NB4 (cell line): ENCODE data around the gene CAMSAP1.
A peak's percentile ranks its signal among the peaks of the same experiment; 100 is the strongest.
"Not testable (repeated sequence)": the region's sequence is repeated elsewhere in the genome, so short reads cannot be mapped to it uniquely, and the experiment has no call there.

Source experiments
- DNase-seq: peaks from one replicate; pipeline ENCODE4 v3.0.0; 2010; ENCODE audit warnings: low read depth
- H3K4me3 ChIP-seq: one replicate; pipeline ENCODE4 v1.5.1; 2011; ENCODE audit warnings: mild to moderate bottlenecking, low read depth, low read length, moderate library complexity
- MYC ChIP-seq: IDR thresholded peaks from 2 replicates; pipeline ENCODE4 v1.6.1; 2011; ENCODE audit warnings: low read depth, low read length
- POLR2A ChIP-seq: IDR thresholded peaks from 2 replicates; pipeline ENCODE4 v1.6.1; 2011; ENCODE audit warnings: mild to moderate bottlenecking; ENCODE audit not compliant: insufficient read length; ENCODE audit errors: extremely low read depth
- TF ChIP-seq, protein P1 (sequence below): IDR thresholded peaks from one replicate; pipeline ENCODE4 v1.5.1; 2012; ENCODE audit warnings: low read depth, low read length
- TF ChIP-seq, protein P2 (sequence below): IDR thresholded peaks from 2 replicates; pipeline ENCODE4 v1.6.1; 2011; ENCODE audit warnings: low read depth, low read length

The CAMSAP1 gene

DNA sequence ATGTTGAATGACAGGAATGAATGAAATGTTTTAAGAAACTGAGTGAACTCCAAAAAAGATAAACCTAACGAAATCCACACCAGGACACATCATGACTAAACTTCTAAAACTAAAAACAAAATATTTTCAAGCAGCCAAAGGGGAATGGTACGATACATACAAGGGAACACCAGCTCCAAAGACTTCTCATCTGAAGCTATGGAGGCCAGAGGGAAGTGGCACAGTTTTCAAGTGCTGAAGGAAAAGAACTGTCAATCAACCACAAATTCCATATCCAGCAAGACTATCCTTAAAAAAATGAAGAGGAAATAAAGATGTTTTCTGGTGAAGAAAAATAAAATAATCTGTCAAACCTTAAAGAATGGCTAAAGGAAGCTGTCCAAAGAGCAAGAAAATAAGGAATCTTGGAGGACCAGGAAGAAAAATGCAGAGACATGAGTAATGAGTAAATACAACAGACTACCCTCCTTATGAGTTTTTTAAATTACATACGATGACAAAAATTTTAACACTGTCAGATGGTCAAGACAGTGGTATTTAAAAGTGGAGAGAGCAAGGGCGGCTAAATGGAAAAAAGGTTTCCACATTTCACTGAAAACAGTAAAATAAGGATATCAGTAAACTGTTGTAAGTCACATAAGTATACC is 12.0 kb downstream of the CAMSAP1 start:
- no peak overlapping the region for H3K4me3 ChIP-seq
- TF ChIP-seq, protein P1, sequence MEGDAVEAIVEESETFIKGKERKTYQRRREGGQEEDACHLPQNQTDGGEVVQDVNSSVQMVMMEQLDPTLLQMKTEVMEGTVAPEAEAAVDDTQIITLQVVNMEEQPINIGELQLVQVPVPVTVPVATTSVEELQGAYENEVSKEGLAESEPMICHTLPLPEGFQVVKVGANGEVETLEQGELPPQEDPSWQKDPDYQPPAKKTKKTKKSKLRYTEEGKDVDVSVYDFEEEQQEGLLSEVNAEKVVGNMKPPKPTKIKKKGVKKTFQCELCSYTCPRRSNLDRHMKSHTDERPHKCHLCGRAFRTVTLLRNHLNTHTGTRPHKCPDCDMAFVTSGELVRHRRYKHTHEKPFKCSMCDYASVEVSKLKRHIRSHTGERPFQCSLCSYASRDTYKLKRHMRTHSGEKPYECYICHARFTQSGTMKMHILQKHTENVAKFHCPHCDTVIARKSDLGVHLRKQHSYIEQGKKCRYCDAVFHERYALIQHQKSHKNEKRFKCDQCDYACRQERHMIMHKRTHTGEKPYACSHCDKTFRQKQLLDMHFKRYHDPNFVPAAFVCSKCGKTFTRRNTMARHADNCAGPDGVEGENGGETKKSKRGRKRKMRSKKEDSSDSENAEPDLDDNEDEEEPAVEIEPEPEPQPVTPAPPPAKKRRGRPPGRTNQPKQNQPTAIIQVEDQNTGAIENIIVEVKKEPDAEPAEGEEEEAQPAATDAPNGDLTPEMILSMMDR, result no peak
- TF ChIP-seq POLR2A (no peak), MYC (no peak)
- TF ChIP-seq, protein P2, sequence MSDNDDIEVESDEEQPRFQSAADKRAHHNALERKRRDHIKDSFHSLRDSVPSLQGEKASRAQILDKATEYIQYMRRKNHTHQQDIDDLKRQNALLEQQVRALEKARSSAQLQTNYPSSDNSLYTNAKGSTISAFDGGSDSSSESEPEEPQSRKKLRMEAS, result no peak
- DNase-seq, result no peak

DNA sequence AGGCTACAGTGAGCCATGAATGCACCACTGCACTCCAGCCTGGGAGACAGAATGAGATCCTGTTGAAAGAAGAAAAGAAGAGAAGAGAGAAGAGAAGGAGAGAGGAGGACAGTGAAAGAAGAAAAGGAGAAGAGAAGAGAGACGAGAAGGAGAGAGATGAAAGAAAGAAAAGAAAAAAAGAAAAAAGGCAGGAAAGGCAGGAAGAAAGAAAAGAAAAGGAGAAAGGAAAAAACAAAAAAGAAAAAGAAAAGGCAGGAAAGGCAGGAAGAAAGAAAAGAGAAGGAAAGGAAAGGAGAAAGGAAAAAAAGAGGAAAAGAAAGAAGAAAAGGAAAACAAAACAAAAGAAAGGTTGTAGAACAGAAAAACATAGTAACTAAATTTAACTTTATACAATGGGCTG is 14.2 kb downstream of the CAMSAP1 start:
- no peak for TF ChIP-seq MYC
- TF ChIP-seq, protein P2, result no peak
- no peak for DNase-seq
- no peak overlapping the region for H3K4me3 ChIP-seq

DNA sequence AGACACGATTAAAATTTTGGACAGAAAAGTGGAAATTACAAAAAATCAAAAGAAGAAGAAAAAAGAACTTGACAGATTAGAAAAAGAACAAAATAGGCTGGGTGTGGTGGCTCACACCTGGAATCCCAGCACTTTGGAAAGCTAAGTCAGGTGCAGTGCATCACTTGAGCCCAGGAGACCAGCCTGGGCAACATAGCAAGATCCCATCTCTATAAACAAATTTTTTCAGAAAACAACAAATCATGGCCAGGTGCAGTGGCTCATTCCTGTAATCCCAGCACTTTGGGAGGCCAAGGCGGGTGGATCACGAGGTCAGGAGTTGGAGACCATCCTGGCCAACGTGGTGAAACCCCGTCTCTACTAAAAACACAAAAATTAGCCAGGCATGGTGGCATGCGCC is 15.0 kb downstream of the CAMSAP1 start:
- H3K4me3 ChIP-seq, DNase-seq: not testable (repeated sequence)

DNA sequence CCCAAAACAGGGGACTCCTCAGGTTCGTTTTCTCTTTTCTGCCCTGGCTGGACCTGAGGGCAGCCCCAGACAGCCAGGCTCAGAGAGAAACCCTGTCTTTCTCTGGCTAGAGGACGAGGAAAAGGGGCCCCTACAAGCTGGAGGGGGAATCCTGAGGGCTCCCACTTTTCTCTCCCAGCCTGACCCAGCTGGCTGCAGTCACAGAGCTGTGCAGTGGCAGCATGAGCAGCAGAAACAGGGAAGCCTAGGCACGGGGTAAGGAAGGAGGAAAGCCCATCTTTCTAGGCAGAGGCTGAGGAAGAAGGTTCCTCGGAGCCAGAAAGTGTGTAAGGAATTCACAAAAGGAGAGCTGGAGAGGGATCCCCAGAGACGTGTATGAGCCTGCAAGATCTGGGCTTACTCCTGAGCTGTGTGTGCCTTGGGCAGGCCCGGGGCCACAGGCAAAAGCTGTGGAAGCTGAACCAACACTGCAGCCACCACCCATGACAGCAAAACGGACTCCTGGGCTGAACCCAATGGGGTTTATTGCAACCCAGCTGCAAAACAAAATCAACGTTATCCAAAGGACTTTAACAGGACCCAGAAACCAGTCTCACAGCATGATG is 16.2 kb downstream of the CAMSAP1 start:
- H3K4me3 ChIP-seq, result no peak overlapping the region
- DNase-seq, result no peak
- no peak for TF ChIP-seq MYC

DNA sequence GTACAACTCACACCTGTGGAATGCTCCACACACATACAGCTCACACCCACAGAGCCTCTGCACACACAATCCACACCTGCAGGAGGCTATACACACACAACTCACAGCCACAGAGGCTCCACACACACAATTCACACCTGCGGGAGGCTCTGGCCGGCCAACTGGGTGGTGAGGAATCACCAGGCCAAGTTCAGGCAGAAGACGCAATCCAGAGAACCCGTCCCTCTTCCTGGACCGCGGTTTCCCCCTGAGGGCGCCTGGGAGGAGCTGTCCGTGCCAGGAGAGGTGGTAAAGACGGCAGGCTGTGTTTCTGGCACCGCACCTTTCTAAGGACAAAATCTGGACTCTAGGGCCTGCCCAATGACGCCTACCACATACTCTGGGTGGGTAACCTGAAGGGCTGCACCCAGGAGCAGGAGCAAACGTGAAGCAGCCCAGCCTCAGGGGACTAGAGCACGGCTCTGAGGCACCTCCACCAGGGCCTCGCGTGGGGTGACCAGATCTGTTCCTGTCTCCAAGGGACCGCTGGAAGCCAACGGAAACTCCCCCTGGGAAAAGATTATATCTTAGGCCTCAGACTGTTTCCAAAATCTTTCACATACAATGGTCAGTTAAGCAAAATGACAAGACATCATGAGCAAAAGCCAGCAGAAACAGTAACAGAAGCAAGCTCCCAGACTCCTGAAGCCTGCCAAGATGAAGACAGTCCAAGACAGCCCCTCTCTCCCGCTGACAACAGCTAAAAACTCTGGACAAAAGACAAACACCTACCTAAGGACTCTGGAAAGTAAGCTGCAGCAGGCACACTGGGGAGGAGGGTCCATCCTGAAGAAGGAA is 16.9 kb downstream of the CAMSAP1 start:
- H3K4me3 ChIP-seq, result no peak overlapping the region
- no peak for DNase-seq
- TF ChIP-seq, protein P1, result no peak
- TF ChIP-seq MYC (no peak), POLR2A (no peak)
- TF ChIP-seq, protein P2, result no peak

DNA sequence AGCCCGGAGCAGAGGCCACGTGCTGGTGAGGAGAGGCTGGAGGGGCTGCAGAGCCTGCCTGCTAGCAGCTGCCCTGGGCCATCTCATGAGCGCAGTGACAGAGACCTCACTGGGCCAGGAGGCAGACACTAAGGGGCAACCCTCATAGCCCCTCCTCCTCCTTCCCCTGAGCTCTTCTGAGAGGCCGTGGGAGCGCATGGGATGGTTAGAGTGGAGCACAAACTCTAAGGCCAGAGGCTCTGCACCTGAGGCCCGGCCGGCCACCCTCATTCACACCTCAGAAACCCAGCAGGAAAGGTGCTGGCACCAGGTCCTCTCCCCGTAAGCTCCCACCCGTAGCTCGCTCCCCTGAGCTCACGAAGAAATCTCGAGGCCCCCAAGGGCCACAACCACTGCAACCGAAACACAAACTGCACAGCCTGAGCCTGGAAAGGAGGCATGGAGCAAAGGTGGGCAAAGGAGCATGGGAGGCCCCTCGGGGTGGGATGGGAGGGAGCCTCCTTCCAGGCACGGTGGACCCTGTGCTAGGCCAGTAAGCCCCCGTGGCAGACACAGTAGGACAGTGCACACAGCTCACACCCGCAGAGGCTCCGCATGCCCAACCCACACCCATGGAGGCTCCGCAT is 17.7 kb downstream of the CAMSAP1 start:
- no peak overlapping the region for H3K4me3 ChIP-seq
- no peak for DNase-seq
- TF ChIP-seq, protein P2, result no peak

DNA sequence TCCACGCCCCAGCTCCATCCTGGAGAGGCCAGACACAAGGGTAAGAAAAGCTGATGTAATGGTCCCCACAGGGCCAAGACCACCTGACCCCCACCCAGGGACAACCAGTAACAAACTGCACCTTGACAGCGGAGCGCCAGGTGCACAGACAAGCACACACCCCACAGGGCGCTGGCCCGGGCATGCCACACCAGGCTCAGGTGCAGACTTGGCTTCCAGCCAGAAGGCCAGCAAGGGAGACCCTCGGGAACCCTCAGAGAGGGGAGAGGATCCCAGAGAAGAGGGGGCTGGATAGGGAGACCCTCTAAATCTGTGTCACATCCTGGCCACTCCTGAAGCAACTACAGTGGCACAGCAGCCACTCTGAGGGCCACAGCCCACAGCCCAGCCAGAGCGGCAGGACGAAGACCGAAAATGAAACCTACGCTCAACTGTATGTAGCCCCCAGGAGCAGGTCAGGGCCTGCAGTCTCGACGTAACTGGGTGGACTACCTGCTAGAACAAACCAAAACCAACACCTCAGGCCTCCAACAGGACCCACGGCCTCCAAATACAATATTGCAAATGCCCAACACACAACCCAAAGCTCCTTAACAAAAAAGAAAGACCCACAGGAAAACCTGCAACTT is 18.5 kb downstream of the CAMSAP1 start:
- H3K4me3 ChIP-seq, result peak overlapping the region; percentile 53
- no peak for DNase-seq
- TF ChIP-seq, protein P2, result no peak
- no peak for TF ChIP-seq MYC
- TF ChIP-seq, protein P1, result no peak
- no peak for TF ChIP-seq POLR2A
